BLaER1 treated with 17β-estradiol and CSF1 and Interleukin-3, amounts not matched to agents 10 nM and 100 nM (cell line): ENCODE measurements around the gene TRRAP.
A peak's percentile ranks its signal among the peaks of the same experiment; 100 is the strongest.

Experiments used
- H3K27ac ChIP-seq, 11 experiments: shearing (Covaris generic); formaldehyde crosslinking; 2 replicates each; pipeline ENCODE4 v1.8.1; 2022
- H3K27me3 ChIP-seq, 11 experiments: shearing (Covaris generic); formaldehyde crosslinking; 2 replicates each; pipeline ENCODE4 v1.8.1; 2022
- H3K36me3 ChIP-seq, 11 experiments: shearing (Covaris generic); formaldehyde crosslinking; 2 replicates each; pipeline ENCODE4 v1.8.1; 2022
- H3K4me1 ChIP-seq, 10 experiments: shearing (Covaris generic); formaldehyde crosslinking; 2 replicates each; pipeline ENCODE4 v1.8.1; 2022
- H3K4me2 ChIP-seq, 11 experiments: shearing (Covaris generic); formaldehyde crosslinking; 2 replicates each; pipeline ENCODE4 v1.8.1; 2022
- H3K4me3 ChIP-seq, 10 experiments: shearing (Covaris generic); formaldehyde crosslinking; 2 replicates each; pipeline ENCODE4 v1.8.1; 2022
- H3K9ac ChIP-seq, 11 experiments: shearing (Covaris generic); formaldehyde crosslinking; 2 replicates each; pipeline ENCODE4 v1.8.1; 2022
- H3K9me3 ChIP-seq, 11 experiments: shearing (Covaris generic); formaldehyde crosslinking; replicated peaks in 1 of 11; 2 replicates each; pipeline ENCODE4 v1.8.1; 2022
- H4K20me1 ChIP-seq, 11 experiments: shearing (Covaris generic); formaldehyde crosslinking; 2 replicates each; pipeline ENCODE4 v1.8.1; 2022
- Cebpa-rat ChIP-seq, 11 experiments: shearing (Covaris generic); IDR thresholded peaks; 2 replicates each; pipeline ENCODE4 v1.8.1; 2022

Gene TRRAP

DNA sequence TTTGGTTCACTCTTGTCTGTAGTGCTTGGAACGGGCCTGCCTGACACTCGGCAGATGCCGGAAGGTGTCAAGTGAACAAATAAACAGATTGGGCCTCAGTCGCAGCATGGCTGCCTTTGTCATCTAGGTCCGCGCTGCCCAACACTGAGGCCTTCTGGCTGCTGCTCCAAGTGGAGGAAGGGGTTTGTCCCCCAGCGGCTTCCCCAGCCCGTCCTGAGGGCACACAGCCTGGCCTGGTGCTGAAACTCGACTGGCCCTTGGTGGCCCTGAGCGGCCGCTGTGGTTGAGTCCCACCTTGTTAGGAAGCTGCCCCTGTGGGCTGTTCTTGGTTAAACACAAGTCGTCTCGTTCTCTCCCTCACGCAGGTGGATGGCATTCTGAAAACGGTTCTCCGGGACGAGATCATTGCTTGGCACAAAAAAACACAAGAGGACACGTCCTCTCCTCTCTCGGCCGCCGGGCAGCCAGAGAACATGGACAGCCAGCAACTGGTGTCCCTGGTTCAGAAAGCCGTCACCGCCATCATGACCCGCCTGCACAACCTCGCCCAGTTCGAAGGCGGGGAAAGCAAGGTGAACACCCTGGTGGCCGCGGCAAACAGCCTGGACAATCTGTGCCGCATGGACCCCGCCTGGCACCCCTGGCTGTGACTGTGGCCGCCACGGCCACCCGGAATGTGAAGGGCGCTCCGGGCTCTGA, 133.5 kb downstream of the TRRAP start:
- Histone ChIP-seq H3K27me3 (no peaks in the 10 kb centered on the region), H3K4me2 (no peak overlapping the region), H3K4me3 (no peak overlapping the region), H3K36me3 (peaks cover 90 to 100% (median 100%) of the 10 kb centered on the region in 11 experiments), H3K9me3 (peaks cover 0 to 5% (median 0%) of the 10 kb centered on the region in 11 experiments; a peak in 1 of 22 replicates), H4K20me1 (peaks cover 0 to 51% (median 15%) of the 10 kb centered on the region in 11 experiments; a peak in 10 of 22 replicates), H3K9ac (no peak overlapping the region), H3K4me1 (peaks cover 0 to 7% (median 0%) of the 10 kb centered on the region in 10 experiments; a peak in 4 of 20 replicates), H3K27ac (no peak overlapping the region)
- no peak for TF ChIP-seq Cebpa-rat (IDR thresholded peaks at IDR 0.05)

- H3K27me3 ChIP-seq = no peaks in the 10 kb centered on the region
Measured at GRCh38 chr7:99012722-99013121, 134.4 kb downstream of the TRRAP start.

DNA sequence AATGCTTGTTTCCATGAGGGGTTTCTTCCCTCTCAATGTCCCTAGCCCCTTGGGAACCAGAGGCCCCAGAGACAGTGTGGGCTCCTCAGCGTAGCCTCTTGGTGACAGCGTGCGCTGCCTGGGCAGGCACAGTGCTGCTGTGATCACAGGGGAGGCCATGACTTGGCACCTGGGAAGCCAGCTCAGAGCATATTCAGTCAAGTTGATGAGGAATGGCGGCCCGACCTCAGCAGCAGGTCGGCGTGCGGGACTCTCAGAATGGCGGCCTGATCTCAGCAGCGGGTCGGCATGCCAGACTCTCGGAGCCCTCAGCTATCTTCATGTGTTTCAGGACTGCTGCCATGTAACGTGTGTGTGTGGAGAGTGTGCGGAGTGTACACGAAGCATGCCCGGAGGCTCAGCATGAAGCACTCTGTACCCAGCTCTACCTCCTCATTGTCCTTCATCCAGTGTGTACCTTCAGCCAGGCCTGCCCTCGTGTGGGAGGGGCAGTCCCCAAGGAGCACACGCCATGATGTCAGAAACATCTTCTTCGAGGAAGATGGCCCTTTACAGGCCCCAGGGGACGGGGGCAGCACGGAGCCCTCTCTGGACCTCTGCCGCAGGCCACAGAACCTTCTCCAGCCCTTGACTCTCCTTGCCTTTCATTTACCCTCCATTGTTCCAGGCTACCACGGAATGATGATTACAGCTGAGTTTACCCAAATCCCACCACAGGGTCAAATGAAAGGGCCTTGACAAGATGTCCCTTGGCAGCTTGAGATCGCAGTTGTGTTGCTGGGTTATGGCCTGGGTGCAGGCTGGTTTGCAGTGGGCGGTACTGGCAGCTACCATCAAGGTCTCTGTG, 135.2 kb downstream of the TRRAP start:
- Histone ChIP-seq H3K4me1 (peaks cover 0 to 12% (median 0%) of the 10 kb centered on the region in 10 experiments; a peak in 4 of 20 replicates), H3K27ac (no peak overlapping the region), H3K4me3 (no peak overlapping the region), H3K27me3 (no peaks in the 10 kb centered on the region), H3K9me3 (peaks cover 0 to 10% (median 0%) of the 10 kb centered on the region in 11 experiments; a peak in 2 of 22 replicates), H3K4me2 (no peak overlapping the region), H3K36me3 (peaks cover 74 to 100% (median 95%) of the 10 kb centered on the region in 11 experiments), H4K20me1 (peaks cover 0 to 44% (median 15%) of the 10 kb centered on the region in 11 experiments; a peak in 8 of 22 replicates), H3K9ac (no peak overlapping the region)
- no peak for TF ChIP-seq Cebpa-rat (IDR thresholded peaks at IDR 0.05)

More at GRCh38 chr7:99012722-99013121, 134.4 kb downstream of the TRRAP start:
- no peak overlapping the region for H3K27ac ChIP-seq
- peaks cover 0 to 10% (median 0%) of the 10 kb centered on the region in 11 experiments; a peak in 2 of 22 replicates for H3K9me3 ChIP-seq
- TF ChIP-seq Cebpa-rat (IDR thresholded peaks at IDR 0.05) = no peak
- H4K20me1 ChIP-seq = peaks cover 0 to 49% (median 15%) of the 10 kb centered on the region in 11 experiments; a peak in 8 of 22 replicates
- no peak overlapping the region for H3K4me3 ChIP-seq
- peaks cover 82 to 100% (median 99%) of the 10 kb centered on the region in 11 experiments for H3K36me3 ChIP-seq
- H3K4me2 ChIP-seq = no peak overlapping the region
- H3K4me1 ChIP-seq = peaks cover 0 to 12% (median 0%) of the 10 kb centered on the region in 10 experiments; a peak in 4 of 20 replicates
- H3K9ac ChIP-seq = no peak overlapping the region

DNA sequence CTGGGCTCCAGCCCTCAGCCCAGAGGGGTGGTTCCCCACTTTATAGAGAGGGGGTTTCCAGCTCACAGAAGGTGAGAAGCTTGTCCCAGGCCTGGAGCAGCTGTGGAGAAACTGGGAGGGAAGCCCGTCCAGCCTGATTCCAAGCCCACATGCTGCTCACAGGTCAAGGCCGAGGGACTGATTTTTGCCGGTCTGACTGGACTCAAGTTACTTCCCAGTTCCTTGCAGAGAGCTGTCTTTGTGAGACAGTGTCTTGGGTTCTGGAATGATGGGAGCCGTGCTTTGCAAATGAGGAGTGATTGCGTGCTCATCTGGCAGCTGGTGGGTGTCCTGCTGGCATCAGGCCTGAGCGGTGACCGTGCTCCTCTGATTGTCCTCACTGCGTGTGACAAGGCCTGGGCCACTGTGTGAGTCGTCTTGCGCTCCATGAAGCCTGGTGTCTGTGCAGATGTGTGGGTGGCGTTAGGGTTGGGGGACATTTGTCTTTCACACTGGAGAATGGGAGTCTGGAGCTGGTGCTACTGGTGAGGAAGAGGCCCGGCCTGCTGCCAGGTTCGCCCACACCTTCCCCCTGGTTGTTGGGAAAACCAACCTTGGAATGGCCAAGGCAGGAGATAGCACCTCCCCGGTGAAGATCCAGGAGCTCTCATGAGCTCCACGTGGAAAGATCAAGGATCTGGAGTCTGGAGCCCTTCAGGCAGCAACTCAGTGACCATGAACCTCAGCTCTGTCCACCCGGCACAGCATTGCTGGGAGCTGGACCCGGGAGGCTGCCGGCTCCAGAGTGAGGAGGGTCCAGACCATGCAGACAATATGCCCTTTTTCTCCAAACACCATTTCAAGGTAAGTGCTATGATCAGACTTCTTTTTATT, 136.0 kb downstream of the TRRAP start:
- H3K4me3 ChIP-seq = no peak overlapping the region
- peaks cover 0 to 12% (median 0%) of the 10 kb centered on the region in 10 experiments; a peak in 4 of 20 replicates for H3K4me1 ChIP-seq
- no peaks in the 10 kb centered on the region for H3K27me3 ChIP-seq
- peaks cover 72 to 100% (median 95%) of the 10 kb centered on the region in 11 experiments for H3K36me3 ChIP-seq
- no peak overlapping the region for H3K4me2 ChIP-seq
- TF ChIP-seq Cebpa-rat (IDR thresholded peaks at IDR 0.05) = no peak
- no peak overlapping the region for H3K9ac ChIP-seq
- H4K20me1 ChIP-seq = peaks cover 0 to 41% (median 13%) of the 10 kb centered on the region in 11 experiments; a peak in 8 of 22 replicates
- peaks cover 0 to 10% (median 0%) of the 10 kb centered on the region in 11 experiments; a peak in 2 of 22 replicates for H3K9me3 ChIP-seq
- H3K27ac ChIP-seq = no peak overlapping the region

- Histone ChIP-seq H3K36me3 (peaks cover 66 to 100% (median 92%) of the 10 kb centered on the region in 11 experiments), H3K9ac (no peak overlapping the region), H3K27ac (no peak overlapping the region), H4K20me1 (peaks cover 0 to 42% (median 11%) of the 10 kb centered on the region in 11 experiments; a peak in 9 of 22 replicates), H3K27me3 (no peaks in the 10 kb centered on the region), H3K9me3 (peaks cover 0 to 10% (median 0%) of the 10 kb centered on the region in 11 experiments; a peak in 2 of 22 replicates), H3K4me1 (peaks cover 0 to 12% (median 0%) of the 10 kb centered on the region in 10 experiments; a peak in 4 of 20 replicates), H3K4me2 (peak overlapping the region in 1 of 11 experiments; percentile 46; a peak in 1 of 22 replicates), H3K4me3 (no peak overlapping the region)
- no peak for TF ChIP-seq Cebpa-rat (IDR thresholded peaks at IDR 0.05)
Measured at GRCh38 chr7:99016196-99016595, 137.9 kb downstream of the TRRAP start.

DNA sequence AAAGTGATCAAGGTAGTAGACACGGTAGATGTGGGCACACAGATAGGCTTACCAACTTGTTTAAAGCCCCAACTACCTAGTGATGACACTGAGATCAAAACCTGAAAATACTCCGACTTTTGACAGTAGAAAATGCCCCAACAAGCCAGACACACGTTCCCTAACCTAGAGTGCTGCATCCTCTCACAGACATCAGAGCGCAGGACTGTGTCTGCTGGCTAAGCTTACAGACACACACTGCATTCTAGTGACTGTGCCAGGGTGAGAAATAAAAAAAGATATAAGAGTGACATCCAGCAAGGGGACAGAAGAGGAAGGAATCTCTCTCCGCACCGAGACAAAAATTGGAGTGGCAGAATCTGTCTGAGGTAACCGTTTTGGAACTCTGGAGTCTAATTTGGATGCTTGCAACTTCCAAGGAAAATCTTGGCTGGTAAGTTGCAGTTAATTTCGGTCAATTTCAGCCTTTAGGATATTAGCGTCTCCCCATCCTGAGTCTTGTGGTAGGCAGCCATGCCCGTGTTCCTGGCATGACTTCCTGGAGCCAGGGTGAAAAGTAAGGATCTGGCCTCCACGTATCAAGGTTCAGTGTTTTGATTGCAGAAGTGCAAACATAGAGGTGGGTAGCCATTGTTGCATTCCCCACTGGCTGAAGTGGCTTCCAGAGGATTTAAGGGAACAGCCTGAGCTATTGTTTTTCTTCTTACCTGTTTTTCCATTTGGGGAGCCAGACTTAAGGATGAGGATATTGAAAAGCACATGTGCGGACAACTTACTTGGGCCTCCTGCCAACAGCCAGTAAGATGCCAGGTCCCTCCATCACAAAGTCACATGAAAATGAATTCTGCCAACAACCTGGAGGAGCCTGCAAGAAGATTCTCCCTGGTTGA, 141.4 kb downstream of the TRRAP start:
- no peak for TF ChIP-seq Cebpa-rat (IDR thresholded peaks at IDR 0.05)
- Histone ChIP-seq H3K4me1 (peaks cover 6 to 46% (median 8%) of the 10 kb centered on the region in 10 experiments; a peak in 18 of 20 replicates), H3K9ac (no peak overlapping the region), H3K4me3 (no peak overlapping the region), H3K36me3 (peaks cover 31 to 88% (median 63%) of the 10 kb centered on the region in 11 experiments), H3K27ac (no peak overlapping the region), H3K27me3 (no peaks in the 10 kb centered on the region), H4K20me1 (peaks cover 0 to 28% (median 5%) of the 10 kb centered on the region in 11 experiments; a peak in 6 of 22 replicates), H3K4me2 (no peak overlapping the region), H3K9me3 (peaks cover 0 to 10% (median 0%) of the 10 kb centered on the region in 11 experiments; a peak in 2 of 22 replicates)

GRCh38 chr7:99020413-99020715, 142.0 kb downstream of the TRRAP start:
- peaks cover 0 to 34% (median 5%) of the 10 kb centered on the region in 11 experiments; a peak in 6 of 22 replicates for H4K20me1 ChIP-seq
- H3K27ac ChIP-seq = no peak overlapping the region
- H3K36me3 ChIP-seq = peaks cover 25 to 88% (median 57%) of the 10 kb centered on the region in 11 experiments
- H3K4me2 ChIP-seq = no peak overlapping the region
- H3K9me3 ChIP-seq = peaks cover 0 to 10% (median 0%) of the 10 kb centered on the region in 11 experiments; a peak in 2 of 22 replicates
- no peaks in the 10 kb centered on the region for H3K27me3 ChIP-seq
- no peak overlapping the region for H3K4me3 ChIP-seq
- H3K4me1 ChIP-seq = peaks cover 6 to 47% (median 8%) of the 10 kb centered on the region in 10 experiments; a peak in 18 of 20 replicates
- no peak for TF ChIP-seq Cebpa-rat (IDR thresholded peaks at IDR 0.05)
- H3K9ac ChIP-seq = no peak overlapping the region
